ENCODE measurements around the gene PHOX2A.
A peak's percentile ranks its signal among the peaks of the same experiment; 100 is the strongest.

PHOX2A gene

GRCh38 chr11:72233056-72233772, 10.8 kb downstream of the PHOX2A start:
- DNase-seq = no peak

- no peak for DNase-seq
Observed at GRCh38 chr11:72232260-72233055, 11.5 kb downstream of the PHOX2A start.

DNA sequence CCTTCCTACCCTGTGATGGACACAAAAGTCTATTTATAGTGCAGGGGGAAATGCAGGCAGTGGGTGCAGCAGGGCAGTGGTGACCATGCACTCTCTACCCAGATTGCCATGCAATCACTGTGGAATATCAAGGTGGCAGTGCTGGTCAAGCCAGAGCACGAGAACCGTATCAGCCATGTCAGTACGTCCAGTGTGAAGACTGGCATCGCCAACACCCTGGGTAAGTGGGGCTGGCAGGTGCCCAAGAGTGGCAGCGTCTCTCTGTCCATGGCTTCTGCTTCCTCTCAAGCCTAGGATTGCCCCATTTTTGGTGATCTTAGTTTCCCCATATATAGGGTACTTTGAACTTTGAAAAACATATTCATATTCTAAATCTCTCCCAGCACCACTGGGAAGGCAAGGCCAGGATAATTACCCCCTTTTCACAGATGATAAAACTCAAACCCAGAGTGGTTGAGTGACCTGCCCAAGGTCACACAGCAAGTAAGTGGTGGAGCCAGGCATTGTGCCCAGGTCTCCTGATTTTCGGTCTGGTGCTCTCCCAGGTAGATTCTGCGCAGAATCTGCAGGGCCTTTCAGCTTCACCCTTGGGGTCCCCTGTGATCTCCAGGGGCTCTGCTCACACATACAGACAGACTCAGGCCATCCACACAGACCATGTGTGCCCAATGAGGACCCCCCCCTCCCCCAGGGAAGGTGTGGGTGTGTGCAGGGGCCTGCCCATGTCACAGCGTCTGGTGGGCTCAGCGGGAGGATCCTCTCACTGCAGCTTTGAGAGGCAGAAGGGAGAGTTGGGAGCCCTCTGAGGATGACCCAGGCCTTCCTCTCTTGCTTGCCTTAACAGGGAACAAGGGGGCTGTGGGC, 12.3 kb downstream of the PHOX2A start:
- DNase-seq = no peak

DNA sequence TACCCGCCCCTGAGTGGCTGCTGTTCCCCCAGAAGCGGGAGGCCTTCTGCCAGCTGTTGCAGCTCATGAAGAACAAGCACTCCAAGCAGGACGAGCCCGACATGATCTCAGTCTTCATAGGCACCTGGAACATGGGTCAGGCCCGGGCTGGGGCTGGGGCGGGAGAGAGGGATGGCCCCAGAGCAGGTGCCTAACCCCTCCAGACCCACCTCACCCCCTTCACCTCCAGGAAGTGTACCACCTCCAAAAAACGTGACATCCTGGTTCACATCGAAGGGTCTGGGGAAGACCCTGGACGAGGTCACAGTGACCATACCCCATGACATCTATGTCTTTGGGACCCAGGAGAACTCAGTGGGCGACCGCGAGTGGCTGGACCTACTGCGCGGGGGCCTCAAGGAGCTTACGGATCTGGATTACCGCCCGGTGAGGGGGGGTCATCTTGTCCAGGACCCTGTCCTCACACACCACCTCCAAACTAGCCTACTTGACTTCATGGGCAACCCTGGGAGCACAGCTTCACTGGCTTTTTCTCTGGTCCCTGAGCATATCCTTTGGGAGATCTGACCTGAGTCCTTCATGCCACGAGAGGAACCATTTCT, 13.1 kb downstream of the PHOX2A start:
- no peak for DNase-seq

- no peak for DNase-seq
Observed at GRCh38 chr11:72229925-72230763, 13.8 kb downstream of the PHOX2A start.

- DNase-seq = no peak
Observed at GRCh38 chr11:72229336-72229924, 14.5 kb downstream of the PHOX2A start.

DNA sequence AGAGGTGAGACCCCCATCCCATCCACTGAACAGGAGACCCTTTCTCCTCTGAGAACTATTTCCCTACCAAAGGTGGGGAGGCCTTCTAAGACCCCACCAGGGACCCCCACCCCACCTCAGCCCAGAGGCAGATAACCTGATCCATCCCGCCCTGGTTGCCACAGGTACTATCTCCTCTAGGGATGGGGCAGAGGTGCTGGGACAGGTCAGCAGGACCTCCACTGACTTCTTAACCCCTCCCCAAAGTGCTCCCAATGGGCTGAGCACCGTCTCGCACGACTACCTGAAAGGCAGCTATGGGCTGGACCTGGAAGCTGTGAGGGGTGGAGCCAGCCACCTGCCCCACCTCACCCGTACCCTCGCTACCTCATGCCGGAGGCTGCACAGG, 15.1 kb downstream of the PHOX2A start:
- DNase-seq = no peak

- DNase-seq = no peak
Observed at GRCh38 chr11:72228229-72228843, 15.6 kb downstream of the PHOX2A start.

- no peak for DNase-seq
Observed at GRCh38 chr11:72227316-72228228, 16.4 kb downstream of the PHOX2A start.

- no peak for DNase-seq
Observed at GRCh38 chr11:72226701-72227100, 17.3 kb downstream of the PHOX2A start.

GRCh38 chr11:72225411-72225951, 18.5 kb downstream of the PHOX2A start:
- no peak for DNase-seq

DNA sequence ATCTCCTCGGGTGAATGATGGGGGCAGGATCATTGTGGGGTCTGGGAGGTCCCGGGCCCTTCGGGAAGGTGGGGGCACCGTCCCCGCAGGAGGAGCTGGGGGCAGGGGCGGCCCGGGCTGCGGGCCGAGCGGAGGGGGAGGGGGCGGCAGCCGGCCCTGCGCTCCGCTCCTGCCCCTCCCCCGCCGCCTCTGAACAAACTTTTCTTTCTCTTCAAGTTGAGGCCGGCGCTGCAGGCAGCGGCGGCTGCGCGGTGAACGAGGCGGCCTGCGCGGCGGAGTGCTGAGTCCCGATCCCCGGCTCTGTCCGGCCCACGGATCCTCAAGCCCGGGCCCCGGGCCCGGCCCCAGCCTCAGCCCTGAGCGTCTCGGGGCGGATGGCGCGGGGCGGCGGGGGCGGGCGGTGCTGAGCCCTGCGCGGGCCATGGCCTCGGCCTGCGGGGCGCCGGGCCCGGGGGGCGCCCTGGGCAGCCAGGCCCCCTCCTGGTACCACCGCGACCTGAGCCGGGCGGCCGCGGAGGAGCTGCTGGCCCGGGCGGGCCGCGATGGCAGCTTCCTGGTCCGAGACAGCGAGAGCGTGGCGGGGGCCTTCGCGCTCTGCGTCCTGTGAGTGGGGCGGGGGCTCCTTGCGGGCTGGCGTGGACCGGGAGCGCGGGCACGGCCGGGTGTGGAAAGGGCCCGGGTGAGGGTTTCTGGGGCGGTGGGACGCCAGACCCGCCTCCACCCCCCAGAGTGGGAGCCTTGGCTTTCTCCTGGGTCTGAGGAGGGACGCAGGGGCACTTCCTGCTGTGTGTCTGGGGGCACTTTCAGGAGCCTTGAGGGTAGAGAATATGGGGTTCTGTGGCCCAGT, 19.2 kb downstream of the PHOX2A start, which contains the start of gene INPPL1:
INPPL1 (plus strand) TSS at position 204 of the 847 bp plus-strand sequence; CDS start at position 422, 218 bp downstream.
- peak; percentile 19 for DNase-seq

DNA sequence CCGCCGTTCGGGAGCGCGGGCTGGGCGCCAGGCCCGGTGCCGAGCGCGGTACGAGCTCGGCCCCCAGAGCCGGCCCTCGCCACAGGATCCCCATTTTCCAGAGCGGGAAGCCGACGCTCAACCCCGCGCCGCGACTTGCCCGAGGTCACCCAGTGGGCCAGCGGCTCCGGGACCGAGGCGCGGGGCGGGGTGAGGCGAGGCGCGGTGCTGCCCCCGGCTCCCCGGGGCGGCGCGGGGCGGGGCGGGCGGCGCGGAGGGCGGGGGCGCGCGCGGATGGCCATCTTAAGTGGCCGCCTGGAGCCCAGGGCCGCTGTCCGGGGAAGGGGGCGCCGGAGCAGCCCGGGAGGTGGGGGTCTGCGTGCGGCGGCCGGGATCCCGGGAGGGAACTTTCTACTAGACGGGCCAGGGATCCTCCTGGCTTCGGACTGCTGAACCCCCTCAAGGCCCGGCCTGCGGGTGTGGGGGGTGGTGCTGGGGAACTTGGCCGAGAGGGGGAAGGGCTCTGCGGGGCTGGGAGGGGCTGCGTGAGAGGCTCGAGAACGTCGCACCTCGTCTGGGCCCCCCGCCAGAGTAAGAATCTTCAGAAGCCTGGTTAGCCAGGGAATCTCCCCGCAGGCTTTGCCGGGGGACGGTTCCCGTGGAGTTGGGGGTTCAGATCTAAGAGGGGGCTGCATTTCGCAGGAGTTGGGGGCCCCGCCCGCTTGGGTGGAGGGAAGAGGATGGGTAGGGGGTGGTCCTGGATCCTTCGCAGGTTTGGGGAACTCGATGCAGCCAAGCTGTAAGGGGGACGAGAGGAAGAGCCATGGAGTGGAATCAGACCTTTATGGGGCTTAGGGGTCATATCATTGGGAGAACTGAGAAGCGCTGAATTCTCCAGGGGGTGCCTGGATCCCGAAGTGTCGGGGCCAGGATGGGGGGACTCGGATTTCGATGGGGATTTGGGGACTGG, 20.1 kb downstream of the PHOX2A start:
- peak; percentile 37 for DNase-seq

DNA sequence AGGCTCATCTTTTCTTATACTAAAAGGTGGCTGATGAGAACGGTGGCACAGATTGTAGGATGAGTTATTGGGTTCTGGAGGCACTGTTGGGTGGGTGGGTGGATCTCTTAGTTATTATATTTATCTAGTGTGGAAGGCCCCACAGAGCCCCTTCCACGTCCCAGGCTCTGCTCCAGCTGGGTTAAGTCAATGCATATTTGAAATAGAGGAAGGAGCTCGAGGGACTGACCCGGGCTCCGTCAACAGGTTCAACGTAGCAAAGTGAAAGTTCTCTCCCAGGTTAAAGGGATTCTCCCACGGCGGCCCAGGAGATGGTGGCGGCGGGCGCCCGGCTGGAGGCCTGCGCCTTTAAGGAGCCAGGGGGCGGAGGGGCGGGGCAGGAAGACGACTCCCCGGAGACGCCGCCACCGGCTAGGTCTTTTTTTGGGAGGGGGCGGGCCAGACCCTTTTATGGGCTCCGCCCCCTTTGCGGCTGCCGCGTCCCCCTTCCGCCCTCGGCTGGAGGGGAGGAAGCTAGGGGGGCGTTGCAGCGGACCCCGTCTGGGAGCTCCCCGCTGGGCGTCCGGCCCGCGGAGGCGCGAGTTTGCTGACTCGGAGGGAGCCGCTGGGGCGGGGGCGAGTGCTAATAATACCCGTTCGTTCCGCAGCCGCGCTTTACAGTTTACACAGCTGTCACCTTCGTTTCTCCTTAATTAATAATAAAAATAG, 20.9 kb downstream of the PHOX2A start:
- DNase-seq = peak; percentile 92

DNA sequence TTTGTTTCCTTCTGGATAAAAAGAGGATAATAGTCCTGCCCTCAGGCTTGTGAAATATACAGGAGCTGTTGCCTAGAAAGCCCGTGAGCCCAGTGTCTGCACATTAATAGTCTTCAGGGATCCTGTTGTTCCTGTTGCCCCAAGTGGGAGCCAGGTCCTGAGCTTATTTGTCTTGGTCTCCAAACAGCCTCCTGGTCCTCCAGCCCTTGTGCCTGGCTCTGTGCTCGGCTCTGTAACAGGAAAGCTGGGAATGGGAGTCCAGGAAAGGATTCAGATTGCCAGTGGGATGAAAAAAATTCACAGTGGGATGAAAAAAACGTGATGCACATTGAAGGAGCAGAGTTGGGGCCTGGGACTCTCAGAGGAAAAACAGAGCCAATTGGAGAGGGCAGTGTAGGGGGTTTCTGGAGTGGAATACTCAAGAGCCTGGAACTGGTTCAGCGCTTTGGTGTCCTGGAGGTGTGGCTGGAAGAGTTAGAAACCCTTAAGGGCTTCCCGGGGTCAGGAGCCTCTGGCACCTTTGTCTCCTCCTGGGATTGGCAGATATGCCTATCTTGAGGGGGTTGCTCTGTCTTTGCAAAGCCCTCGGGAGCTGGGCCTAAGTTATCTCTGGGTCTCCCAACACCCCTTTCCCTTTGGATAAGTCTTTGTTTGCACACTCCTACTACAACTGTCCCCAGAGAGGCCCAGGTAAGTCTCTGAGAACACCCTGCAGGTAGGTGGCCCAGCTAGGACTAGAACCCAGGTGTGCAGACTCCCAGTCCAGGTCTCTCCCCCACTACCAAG, 21.7 kb downstream of the PHOX2A start:
- DNase-seq = no peak
